Mesendoderm (in vitro differentiated cells): ENCODE data around the gene FRA10AC1.
A peak's percentile ranks its signal among the peaks of the same experiment; 100 is the strongest.

Experiments
- DNase-seq: peaks from one replicate; pipeline ENCODE4 v3.0.0; 2013
- H2AK5ac ChIP-seq: 2 replicates; pipeline ENCODE4 v1.6.1; 2013; ENCODE audit warnings: low read length, inconsistent platforms
- H2BK120ac ChIP-seq: 2 replicates; pipeline ENCODE4 v1.6.1; 2013; ENCODE audit warnings: low read depth, mild to moderate bottlenecking, low read length, moderate library complexity, mixed read lengths
- H2BK15ac ChIP-seq: replicated peaks from 2 replicates; pipeline ENCODE4 v1.6.1; 2013; ENCODE audit warnings: low read depth, mild to moderate bottlenecking, moderate library complexity
- H2BK5ac ChIP-seq: 2 replicates; pipeline ENCODE4 v1.6.1; 2013; ENCODE audit warnings: low read length, inconsistent platforms
- H3K18ac ChIP-seq: 2 replicates; pipeline ENCODE4 v1.6.1; 2013; ENCODE audit warnings: mild to moderate bottlenecking, low read length, mixed read lengths
- H3K23ac ChIP-seq: one replicate; pipeline ENCODE4 v1.6.1; 2013; ENCODE audit warnings: low read length
- H3K27ac ChIP-seq: 2 replicates; pipeline ENCODE4 v1.5.1; 2013; ENCODE audit warnings: low read depth, mild to moderate bottlenecking, inconsistent platforms, low read length, moderate library complexity
- H3K27me3 ChIP-seq: 2 replicates; pipeline ENCODE4 v1.6.1; 2013; ENCODE audit warnings: low read length, control low read depth, mild to moderate bottlenecking, inconsistent platforms; ENCODE audit not compliant: insufficient read depth, poor library complexity
- H3K36me3 ChIP-seq: 2 replicates; pipeline ENCODE4 v1.6.1; 2013; ENCODE audit warnings: low read length, inconsistent platforms; ENCODE audit not compliant: control insufficient read depth, insufficient read depth
- H3K4ac ChIP-seq: one replicate; pipeline ENCODE4 v1.6.1; 2013; ENCODE audit warnings: low read depth, mild to moderate bottlenecking, low read length, moderate library complexity
- H3K4me1 ChIP-seq: 2 replicates; pipeline ENCODE4 v1.6.1; 2013; ENCODE audit warnings: low read depth, low read length, inconsistent platforms; ENCODE audit not compliant: control insufficient read depth
- H3K4me2 ChIP-seq: 2 replicates; pipeline ENCODE4 v1.6.1; 2013; ENCODE audit warnings: low read length
- H3K4me3 ChIP-seq: 2 replicates; pipeline ENCODE4 v1.5.1; 2013; ENCODE audit warnings: mild to moderate bottlenecking, low read length
- H3K56ac ChIP-seq: one replicate; pipeline ENCODE4 v1.6.1; 2013; ENCODE audit warnings: low read length
- H3K79me1 ChIP-seq: 2 replicates; pipeline ENCODE4 v1.6.1; 2013; ENCODE audit warnings: low read length, inconsistent platforms
- H3K79me2 ChIP-seq: 2 replicates; pipeline ENCODE4 v1.6.1; 2013; ENCODE audit warnings: mild to moderate bottlenecking, low read length; ENCODE audit not compliant: control insufficient read depth, insufficient read depth
- H3K9ac ChIP-seq: 2 replicates; pipeline ENCODE4 v1.6.1; 2013; ENCODE audit warnings: low read length, inconsistent platforms
- H4K5ac ChIP-seq: one replicate; pipeline ENCODE4 v1.6.1; 2013; ENCODE audit warnings: low read length
- H4K8ac ChIP-seq: one replicate; pipeline ENCODE4 v1.6.1; 2013; ENCODE audit warnings: low read depth, mild to moderate bottlenecking, control low read depth, low read length, moderate library complexity
- WGBS: extraction: QIAGEN DNeasy Blood & Tissue Kit; methylation state at CpG from one replicate; pipeline ENCODE4 v1.1.7; 2013; ENCODE audit warnings: low lambda C conversion rate, missing lambda C conversion rate; ENCODE audit not compliant: insufficient coverage; ENCODE audit errors: extremely low coverage; 5-methylcytosine and 5-hydroxymethylcytosine counted together

Gene FRA10AC1

DNA sequence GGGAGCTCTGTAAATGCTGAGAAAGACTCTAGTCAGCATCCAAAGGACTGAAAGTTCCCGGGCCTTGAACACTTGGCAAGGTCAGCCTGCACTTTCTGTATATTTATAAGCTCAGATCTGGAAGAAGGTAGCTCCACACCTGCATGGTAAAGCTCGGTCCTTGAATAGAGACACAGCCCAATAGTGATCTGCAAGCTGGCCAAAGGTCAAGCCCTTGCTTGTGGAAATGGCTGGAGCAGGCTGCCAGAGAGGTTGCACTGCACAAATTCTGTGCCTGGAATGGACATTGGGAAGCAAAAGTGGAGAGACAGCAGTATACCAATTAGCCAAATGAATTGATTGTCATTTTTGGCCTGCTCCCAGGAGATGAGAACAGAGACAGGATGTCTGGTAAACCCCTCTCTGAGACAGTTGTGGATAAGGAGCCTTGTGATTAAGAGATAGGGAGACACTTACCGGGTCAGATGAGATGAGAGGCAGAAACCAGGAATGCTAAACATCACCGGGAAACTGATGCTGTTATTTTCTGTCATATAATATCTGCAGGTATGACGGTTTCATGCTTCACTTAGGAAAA is 8.0 kb upstream of the FRA10AC1 start:
- no CpG with 5 or more reads among the region's 5 CpGs for WGBS
- Histone ChIP-seq H2AK5ac (no peak overlapping the region), H3K79me2 (no peaks in the 10 kb centered on the region), H4K5ac (no peak overlapping the region), H3K4me3 (no peak overlapping the region), H2BK15ac (no peak overlapping the region), H3K4ac (no peak overlapping the region), H3K23ac (no peak overlapping the region), H3K18ac (no peak overlapping the region), H2BK120ac (no peak overlapping the region), H3K9ac (no peak overlapping the region), H3K56ac (no peak overlapping the region), H2BK5ac (no peak overlapping the region), H3K27ac (no peak overlapping the region), H3K27me3 (no peaks in the 10 kb centered on the region), H3K4me2 (no peak overlapping the region), H3K36me3 (no peaks in the 10 kb centered on the region), H4K8ac (no peak overlapping the region), H3K79me1 (no peaks in the 10 kb centered on the region), H3K4me1 (no peaks in the 10 kb centered on the region)
- DNase-seq, result no peak

DNA sequence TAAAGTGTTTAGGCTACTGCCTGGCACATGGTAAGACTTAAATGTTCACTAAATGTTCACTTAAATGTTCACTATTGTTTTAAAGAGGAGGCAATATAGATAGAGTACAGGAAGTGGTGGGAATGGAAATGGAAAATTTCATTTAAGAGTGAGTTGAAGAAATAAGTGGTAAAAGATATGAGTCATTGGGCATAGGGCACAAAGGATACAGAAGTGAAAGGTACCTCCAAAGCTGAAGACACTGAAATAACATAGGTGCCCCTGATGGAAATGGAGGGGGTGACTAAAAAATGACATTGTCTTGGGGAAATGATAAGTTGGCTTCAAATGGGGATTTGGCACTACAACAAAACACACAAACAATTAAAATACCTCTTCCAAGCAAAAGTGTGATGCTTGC is 5.2 kb upstream of the FRA10AC1 start:
- Histone ChIP-seq H3K36me3 (no peaks in the 10 kb centered on the region), H3K4me3 (no peak overlapping the region), H3K4ac (no peak overlapping the region), H2BK5ac (no peak overlapping the region), H2BK15ac (no peak overlapping the region), H3K79me1 (no peaks in the 10 kb centered on the region), H3K4me2 (no peak overlapping the region), H3K9ac (no peak overlapping the region), H2AK5ac (no peak overlapping the region), H4K8ac (no peak overlapping the region), H3K27me3 (no peaks in the 10 kb centered on the region), H3K56ac (no peak overlapping the region), H2BK120ac (no peak overlapping the region), H3K27ac (no peak overlapping the region), H3K23ac (no peak overlapping the region), H4K5ac (no peak overlapping the region), H3K4me1 (no peaks in the 10 kb centered on the region), H3K79me2 (no peaks in the 10 kb centered on the region), H3K18ac (no peak overlapping the region)
- no peak for DNase-seq

DNA sequence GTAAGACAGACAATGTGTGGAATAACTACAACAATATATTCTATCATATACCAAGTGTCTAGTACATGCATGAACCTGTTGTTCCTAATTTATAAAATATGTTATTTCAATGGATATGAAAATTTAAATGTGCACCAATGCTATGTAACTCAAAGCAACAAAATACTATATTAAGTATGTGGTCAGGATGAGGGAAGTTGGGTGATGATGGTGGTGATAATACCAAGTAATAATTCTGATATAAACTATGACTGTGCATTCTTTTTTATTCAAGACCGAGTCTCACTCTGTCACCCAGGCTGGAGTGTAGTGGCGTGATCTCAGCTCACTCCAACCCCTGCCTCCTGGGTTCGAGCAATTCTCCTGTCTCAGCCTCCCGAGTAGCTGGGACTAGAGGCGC is 2.1 kb upstream of the FRA10AC1 start:
- Histone ChIP-seq H3K18ac (no peak overlapping the region), H3K4ac (no peak overlapping the region), H2BK120ac (no peak overlapping the region), H4K8ac (no peak overlapping the region), H3K36me3 (no peaks in the 10 kb centered on the region), H3K23ac (no peak overlapping the region), H2BK5ac (no peak overlapping the region), H3K79me2 (no peaks in the 10 kb centered on the region), H3K79me1 (peaks cover 2% of the 10 kb centered on the region), H3K27me3 (no peaks in the 10 kb centered on the region), H3K4me1 (peaks cover 4% of the 10 kb centered on the region), H2AK5ac (no peak overlapping the region), H4K5ac (no peak overlapping the region), H3K4me2 (no peak overlapping the region), H3K9ac (no peak overlapping the region), H3K56ac (no peak overlapping the region), H3K27ac (no peak overlapping the region), H3K4me3 (no peak overlapping the region), H2BK15ac (no peak overlapping the region)
- DNase-seq, result no peak
- WGBS, result no CpG with 5 or more reads among the region's 5 CpGs

- no peak overlapping the region for H3K9ac ChIP-seq
- H2BK5ac ChIP-seq, result no peak overlapping the region
- peaks cover 2% of the 10 kb centered on the region for H3K79me1 ChIP-seq
- H3K56ac ChIP-seq, result no peak overlapping the region
- no peak overlapping the region for H4K5ac ChIP-seq
- no peak overlapping the region for H2BK15ac ChIP-seq
- no peaks in the 10 kb centered on the region for H3K79me2 ChIP-seq
- no peak overlapping the region for H3K18ac ChIP-seq
- no CpG with 5 or more reads among the region's 1 CpG for WGBS
- no peak overlapping the region for H3K4me2 ChIP-seq
- H3K23ac ChIP-seq, result no peak overlapping the region
- H3K27ac ChIP-seq, result no peak overlapping the region
- H3K36me3 ChIP-seq, result no peaks in the 10 kb centered on the region
- H2BK120ac ChIP-seq, result no peak overlapping the region
- H3K4me3 ChIP-seq, result no peak overlapping the region
- H3K27me3 ChIP-seq, result no peaks in the 10 kb centered on the region
- no peak overlapping the region for H4K8ac ChIP-seq
- no peak for DNase-seq
- H3K4ac ChIP-seq, result no peak overlapping the region
- H2AK5ac ChIP-seq, result no peak overlapping the region
- peaks cover 4% of the 10 kb centered on the region for H3K4me1 ChIP-seq
Observed at GRCh38 chr10:93703841-93704240, 1.4 kb upstream of the FRA10AC1 start.

GRCh38 chr10:93703066-93703465 is 674 bp upstream of the FRA10AC1 start:
- no peak for DNase-seq

GRCh38 chr10:93701866-93702209 is 554 bp downstream of the FRA10AC1 start:
- H4K5ac ChIP-seq, result peak overlapping the region; percentile 5
- H4K8ac ChIP-seq, result peak overlapping the region; percentile 68
- H2AK5ac ChIP-seq, result no peak overlapping the region
- H3K9ac ChIP-seq, result peak overlapping the region; percentile 84
- H3K4ac ChIP-seq, result no peak overlapping the region
- DNase-seq, result no peak
- H3K4me2 ChIP-seq, result peak overlapping the region; percentile 83
- H3K56ac ChIP-seq, result peak overlapping the region; percentile 98
- no peaks in the 10 kb centered on the region for H3K79me2 ChIP-seq
- peaks cover 2% of the 10 kb centered on the region for H3K79me1 ChIP-seq
- H2BK120ac ChIP-seq, result no peak overlapping the region
- H3K27me3 ChIP-seq, result no peaks in the 10 kb centered on the region
- no peaks in the 10 kb centered on the region for H3K36me3 ChIP-seq
- no peak overlapping the region for H2BK5ac ChIP-seq
- peaks cover 4% of the 10 kb centered on the region for H3K4me1 ChIP-seq
- H3K4me3 ChIP-seq, result peak overlapping the region; percentile 90
- H2BK15ac ChIP-seq, result no peak overlapping the region
- no peak overlapping the region for H3K23ac ChIP-seq
- H3K27ac ChIP-seq, result peak overlapping the region; percentile 84
- H3K18ac ChIP-seq, result no peak overlapping the region
- no CpG with 5 or more reads among the region's 9 CpGs for WGBS

More at GRCh38 chr10:93703066-93703465, 674 bp upstream of the FRA10AC1 start:
- Histone ChIP-seq H3K4me2 (peak overlapping the region; percentile 44), H2BK120ac (no peak overlapping the region), H3K56ac (peak overlapping the region; percentile 86), H3K9ac (peak overlapping the region; percentile 78), H3K4me1 (peaks cover 4% of the 10 kb centered on the region), H4K8ac (peak overlapping the region; percentile 0), H3K36me3 (no peaks in the 10 kb centered on the region), H3K4ac (no peak overlapping the region), H3K27ac (no peak overlapping the region), H2BK5ac (no peak overlapping the region), H3K79me2 (no peaks in the 10 kb centered on the region), H3K27me3 (no peaks in the 10 kb centered on the region), H3K23ac (no peak overlapping the region), H2AK5ac (no peak overlapping the region), H3K18ac (no peak overlapping the region), H4K5ac (peak overlapping the region; percentile 56), H2BK15ac (no peak overlapping the region), H3K4me3 (peak overlapping the region; percentile 60), H3K79me1 (peaks cover 2% of the 10 kb centered on the region)
- no CpG with 5 or more reads among the region's 12 CpGs for WGBS
